Measurements from ENCODE around the gene SLC9A8. TPM values are rescaled to one million over a fixed set of nuclear protein-coding genes. Genes with fewer than 3 reads are reported as not detected.

SLC9A8 gene
- total and polyA plus RNA-seq, 5 experiments from 2014 or later = 4.7 to 29.3 (median 9.0) TPM

DNA sequence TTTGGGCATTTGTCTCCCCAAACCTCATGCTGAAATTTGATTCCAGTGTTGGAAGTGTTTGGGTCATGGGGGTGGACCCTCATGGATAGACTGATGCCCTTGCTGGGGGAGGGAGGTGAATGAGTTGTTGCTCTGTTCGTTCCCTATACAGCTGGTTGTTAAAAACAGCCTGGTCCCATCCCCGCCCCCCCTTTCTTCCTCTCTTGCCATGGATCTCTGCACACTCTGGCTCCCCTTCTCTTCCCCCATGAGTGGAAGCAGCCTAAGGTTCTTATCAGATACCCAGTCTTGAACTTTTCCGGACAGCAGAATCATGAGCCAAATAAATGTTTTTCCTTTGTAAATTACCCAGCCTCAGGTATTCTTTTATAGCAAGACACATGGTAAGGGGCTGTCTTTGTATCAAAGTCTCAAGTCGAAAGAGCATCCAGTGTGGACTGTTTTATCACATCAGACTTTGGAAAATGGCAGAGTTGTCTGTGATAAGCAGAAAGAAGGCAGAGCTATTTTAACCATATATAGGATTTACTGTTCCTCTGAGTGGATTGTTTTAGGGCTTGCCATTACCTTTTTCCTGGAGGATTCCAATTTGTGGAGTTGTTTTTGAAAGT is 31.2 kb downstream of the SLC9A8 start:
- Mint-ChIP-seq H3K27ac (peak overlapping the region in 7 of 10 donors; percentile 22 to 62 (median 40)), H3K9me3 (peaks cover 0 to 2% (median 0%) of the 10 kb centered on the region in 9 donors), H3K27me3 (no peaks in the 10 kb centered on the region), H3K4me1 (peaks cover 0 to 8% (median 6%) of the 10 kb centered on the region in 4 donors), H3K4me3 (no peak overlapping the region), H3K36me3 (peaks cover 0 to 58% (median 14%) of the 10 kb centered on the region in 3 donors)
- no peak for ATAC-seq
- DNase-seq = no peak
- POLR2A ChIA-PET = interaction anchor here (1.1 kb wide), 1 partner anchor 232 kb away, joined by 3 read pairs; no protein-coding TSS in a partner anchor

- peaks cover 0 to 2% (median 0%) of the 10 kb centered on the region in 9 donors for H3K9me3 Mint-ChIP-seq
- H3K36me3 Mint-ChIP-seq = peaks cover 0 to 58% (median 17%) of the 10 kb centered on the region in 3 donors
- DNase-seq (no peak), ATAC-seq (no peak)
- H3K4me3 Mint-ChIP-seq = no peak overlapping the region
- H3K4me1 Mint-ChIP-seq = peaks cover 0 to 8% (median 6%) of the 10 kb centered on the region in 4 donors
- H3K27ac Mint-ChIP-seq = peak overlapping the region in 5 of 10 donors; percentile 0 to 67 (median 27)
- POLR2A ChIA-PET = interaction anchor here (1.1 kb wide), 1 partner anchor 233 kb away, joined by 3 read pairs; no protein-coding TSS in a partner anchor
- H3K27me3 Mint-ChIP-seq = no peaks in the 10 kb centered on the region
Observed at GRCh38 chr20:49845060-49845459, 32.4 kb downstream of the SLC9A8 start.

DNA sequence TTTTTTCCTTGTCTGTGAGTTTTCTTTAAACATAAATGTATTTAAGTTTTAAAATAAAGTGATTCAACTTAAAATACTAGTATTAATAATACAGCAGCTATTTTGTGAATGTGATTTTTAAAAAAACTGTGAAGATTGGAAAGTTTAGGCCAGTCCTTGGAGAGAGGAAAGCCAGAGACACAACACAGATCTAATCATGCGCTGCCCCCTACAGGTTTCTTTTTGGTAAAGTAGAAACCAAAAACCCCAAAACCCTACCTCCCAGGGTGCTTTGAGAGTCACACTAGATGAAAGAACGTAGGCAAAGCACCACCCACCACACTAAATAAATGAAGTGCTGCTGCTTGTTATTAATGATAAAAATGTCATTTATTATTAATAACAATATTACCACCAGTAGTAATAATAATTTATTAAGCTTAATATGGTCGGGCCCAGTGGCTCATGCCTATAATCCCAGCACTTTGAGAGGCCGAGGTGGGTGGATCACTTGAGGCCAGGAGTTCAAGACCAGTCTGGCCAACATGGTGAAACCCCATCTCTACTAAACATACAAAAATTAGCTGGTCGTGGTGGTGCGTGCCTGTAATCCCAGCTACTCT is 33.7 kb downstream of the SLC9A8 start:
- H3K27ac Mint-ChIP-seq = peak overlapping the region in 1 of 10 donors; percentile 53

DNA sequence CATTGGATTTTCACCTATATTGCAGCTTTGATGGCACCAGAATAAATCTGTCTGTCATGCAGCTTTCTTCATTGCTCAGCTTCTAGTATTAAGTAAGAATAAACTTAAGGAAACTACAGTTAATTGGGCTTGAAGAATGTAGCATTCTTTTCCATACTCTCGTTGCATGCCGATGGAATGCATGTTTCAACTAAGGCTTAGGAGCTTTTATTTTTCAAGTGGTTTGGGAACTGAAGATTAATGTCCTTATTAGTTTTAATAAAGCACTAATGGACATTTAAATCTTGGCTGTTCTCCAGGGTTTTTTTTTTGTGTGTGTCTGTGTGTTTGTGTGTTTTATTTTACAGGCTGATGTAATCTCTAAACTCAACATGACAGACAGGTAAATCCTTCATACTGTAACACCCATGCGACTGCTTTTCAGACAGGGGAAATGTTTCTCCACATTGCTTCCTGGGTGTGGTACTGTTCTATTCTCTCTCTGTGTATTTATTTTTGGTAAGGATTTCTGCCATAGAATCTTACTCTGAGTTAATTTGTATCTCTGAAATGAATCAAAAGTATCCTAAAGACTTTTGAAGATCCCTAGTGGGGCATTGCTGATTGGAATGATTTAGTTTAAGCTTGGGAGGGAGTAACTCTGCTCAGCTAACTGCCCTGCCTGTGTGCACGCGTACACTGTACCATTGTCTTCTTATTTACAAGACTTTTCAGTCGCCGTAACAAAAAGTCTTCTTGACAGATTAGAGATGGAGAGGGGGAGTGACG is 38.0 kb downstream of the SLC9A8 start:
- Mint-ChIP-seq H3K4me3 (no peak overlapping the region), H3K27me3 (no peaks in the 10 kb centered on the region), H3K36me3 (peaks cover 0 to 80% (median 18%) of the 10 kb centered on the region in 3 donors), H3K9me3 (no peaks in the 10 kb centered on the region), H3K27ac (peak overlapping the region in 2 of 10 donors; percentile 15 to 48), H3K4me1 (peaks cover 3 to 6% (median 5%) of the 10 kb centered on the region in 4 donors)
- ATAC-seq (no peak), DNase-seq (no peak)
- POLR2A ChIA-PET = no interaction called here

More for the DNA sequence above, 33.7 kb downstream of the SLC9A8 start:
- ATAC-seq (peak; percentile 80 to 83), DNase-seq (peak in 9 of 10 donors; percentile 27 to 75 (median 47))
- Mint-ChIP-seq H3K9me3 (peaks cover 0 to 2% (median 0%) of the 10 kb centered on the region in 9 donors), H3K36me3 (peaks cover 0 to 62% (median 19%) of the 10 kb centered on the region in 3 donors), H3K4me3 (no peak overlapping the region), H3K4me1 (peaks cover 5 to 14% (median 8%) of the 10 kb centered on the region in 4 donors), H3K27me3 (no peaks in the 10 kb centered on the region)
- POLR2A ChIA-PET = interaction anchor here (0.6 to 0.9 kb wide), 3 partner anchors 26 to 151 kb away, joined by 3 to 5 read pairs (median 4); no protein-coding TSS in a partner anchor

DNA sequence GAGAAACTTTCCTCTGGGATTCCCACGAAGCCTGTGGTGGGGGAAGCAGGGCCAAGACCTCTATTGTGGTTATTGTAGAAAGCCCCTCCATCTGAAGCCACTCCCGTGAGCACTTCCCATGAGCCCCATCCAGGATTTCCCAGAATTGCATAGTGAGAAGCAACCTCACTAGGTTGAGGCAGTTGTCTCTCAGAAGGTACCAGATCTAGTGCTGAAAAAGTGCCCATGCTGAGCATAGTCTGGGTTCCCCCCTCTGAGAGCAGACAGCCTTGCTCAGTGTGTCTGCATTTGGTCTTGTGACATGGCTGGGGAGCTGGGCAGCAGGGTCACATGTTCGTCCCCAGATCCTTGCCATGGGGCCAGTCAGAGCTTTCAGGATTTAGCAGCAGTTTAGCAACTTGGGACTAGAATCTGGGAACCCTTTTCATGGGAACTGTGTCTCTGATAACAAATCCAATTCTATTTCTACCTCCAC is 38.6 kb downstream of the SLC9A8 start:
- DNase-seq (no peak), ATAC-seq (no peak)
- POLR2A ChIA-PET = no interaction called here
- Mint-ChIP-seq H3K9me3 (no peaks in the 10 kb centered on the region), H3K4me3 (no peak overlapping the region), H3K4me1 (peaks cover 3 to 6% (median 5%) of the 10 kb centered on the region in 4 donors), H3K27me3 (no peaks in the 10 kb centered on the region), H3K27ac (peak overlapping the region in 2 of 10 donors; percentile 8 to 35), H3K36me3 (peaks cover 0 to 85% (median 19%) of the 10 kb centered on the region in 3 donors)

GRCh38 chr20:49851991-49852390 is 39.4 kb downstream of the SLC9A8 start:
- Mint-ChIP-seq H3K4me3 (no peak overlapping the region), H3K9me3 (no peaks in the 10 kb centered on the region), H3K27ac (no peak overlapping the region), H3K36me3 (peaks cover 0 to 90% (median 20%) of the 10 kb centered on the region in 3 donors), H3K27me3 (no peaks in the 10 kb centered on the region), H3K4me1 (peaks cover 3 to 6% (median 5%) of the 10 kb centered on the region in 4 donors)
- ATAC-seq = no peak
- DNase-seq = no peak
- POLR2A ChIA-PET = no interaction called here

GRCh38 chr20:49852522-49853080 is 40.0 kb downstream of the SLC9A8 start:
- Mint-ChIP-seq H3K9me3 (no peaks in the 10 kb centered on the region), H3K4me1 (peaks cover 3 to 6% (median 5%) of the 10 kb centered on the region in 4 donors), H3K4me3 (no peak overlapping the region), H3K27ac (no peak overlapping the region), H3K27me3 (no peaks in the 10 kb centered on the region), H3K36me3 (peaks cover 0 to 93% (median 20%) of the 10 kb centered on the region in 3 donors)
- DNase-seq (no peak), ATAC-seq (no peak)
- POLR2A ChIA-PET = no interaction called here

DNA sequence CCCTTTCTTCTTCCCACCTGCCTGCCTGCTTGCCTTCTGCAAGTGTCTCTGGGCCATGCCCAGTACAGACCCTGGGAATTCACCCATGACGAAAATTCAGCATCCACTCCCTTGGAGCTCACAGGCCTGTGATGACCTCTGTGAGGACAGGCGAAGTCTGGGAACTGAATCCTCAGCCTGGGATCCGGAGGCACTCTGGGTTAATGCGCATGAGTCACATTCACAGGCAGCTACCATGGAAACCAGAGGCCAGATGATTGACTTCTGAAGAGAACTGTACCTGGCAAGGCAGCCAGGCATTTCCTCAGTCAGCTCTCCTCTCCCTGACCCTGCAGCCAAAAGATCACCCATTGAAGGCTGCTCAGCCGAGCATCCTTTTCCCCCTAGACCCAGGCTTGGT is 41.0 kb downstream of the SLC9A8 start:
- DNase-seq = no peak
- no peak for ATAC-seq
- Mint-ChIP-seq H3K4me3 (no peak overlapping the region), H3K9me3 (no peaks in the 10 kb centered on the region), H3K27me3 (no peaks in the 10 kb centered on the region), H3K27ac (peak overlapping the region in 1 of 10 donors; percentile 32), H3K36me3 (peaks cover 0 to 93% (median 15%) of the 10 kb centered on the region in 3 donors), H3K4me1 (peaks cover 3 to 6% (median 5%) of the 10 kb centered on the region in 4 donors)
- POLR2A ChIA-PET = no interaction called here

GRCh38 chr20:49854190-49854875 is 41.7 kb downstream of the SLC9A8 start:
- DNase-seq = no peak
- H3K4me1 Mint-ChIP-seq = peaks cover 3 to 6% (median 5%) of the 10 kb centered on the region in 4 donors
- H3K4me3 Mint-ChIP-seq = no peak overlapping the region
- H3K27ac Mint-ChIP-seq = peak overlapping the region in 1 of 10 donors; percentile 32
- ATAC-seq = no peak
- POLR2A ChIA-PET = no interaction called here
- no peaks in the 10 kb centered on the region for H3K9me3 Mint-ChIP-seq
- no peaks in the 10 kb centered on the region for H3K27me3 Mint-ChIP-seq
- peaks cover 0 to 93% (median 11%) of the 10 kb centered on the region in 3 donors for H3K36me3 Mint-ChIP-seq

GRCh38 chr20:49856904-49857303 is 44.3 kb downstream of the SLC9A8 start:
- peaks cover 0 to 91% (median 13%) of the 10 kb centered on the region in 3 donors for H3K36me3 Mint-ChIP-seq
- H3K27ac Mint-ChIP-seq = no peak overlapping the region

GRCh38 chr20:49858076-49858585 is 45.5 kb downstream of the SLC9A8 start:
- peaks cover 0 to 6% (median 4%) of the 10 kb centered on the region in 4 donors for H3K4me1 Mint-ChIP-seq
- H3K27ac Mint-ChIP-seq = no peak overlapping the region
- POLR2A ChIA-PET = no interaction called here
- peaks cover 0 to 88% (median 11%) of the 10 kb centered on the region in 3 donors for H3K36me3 Mint-ChIP-seq
- no peak for ATAC-seq
- no peak for DNase-seq
- H3K9me3 Mint-ChIP-seq = no peaks in the 10 kb centered on the region
- no peak overlapping the region for H3K4me3 Mint-ChIP-seq
- no peaks in the 10 kb centered on the region for H3K27me3 Mint-ChIP-seq

More at GRCh38 chr20:49856904-49857303, 44.3 kb downstream of the SLC9A8 start:
- Mint-ChIP-seq H3K4me3 (no peak overlapping the region), H3K27me3 (no peaks in the 10 kb centered on the region), H3K4me1 (peaks cover 0 to 6% (median 4%) of the 10 kb centered on the region in 4 donors), H3K9me3 (no peaks in the 10 kb centered on the region)
- DNase-seq (no peak), ATAC-seq (no peak)
- POLR2A ChIA-PET = no interaction called here

Data from naive thymus-derived CD8-positive, alpha-beta T cell (primary cell).